ENCODE results near the gene TPX2.

GRCh38 chr20:31700747-31701146, 38.3 kb upstream of the TPX2 start:
- TF ChIP-seq, protein P1, sequence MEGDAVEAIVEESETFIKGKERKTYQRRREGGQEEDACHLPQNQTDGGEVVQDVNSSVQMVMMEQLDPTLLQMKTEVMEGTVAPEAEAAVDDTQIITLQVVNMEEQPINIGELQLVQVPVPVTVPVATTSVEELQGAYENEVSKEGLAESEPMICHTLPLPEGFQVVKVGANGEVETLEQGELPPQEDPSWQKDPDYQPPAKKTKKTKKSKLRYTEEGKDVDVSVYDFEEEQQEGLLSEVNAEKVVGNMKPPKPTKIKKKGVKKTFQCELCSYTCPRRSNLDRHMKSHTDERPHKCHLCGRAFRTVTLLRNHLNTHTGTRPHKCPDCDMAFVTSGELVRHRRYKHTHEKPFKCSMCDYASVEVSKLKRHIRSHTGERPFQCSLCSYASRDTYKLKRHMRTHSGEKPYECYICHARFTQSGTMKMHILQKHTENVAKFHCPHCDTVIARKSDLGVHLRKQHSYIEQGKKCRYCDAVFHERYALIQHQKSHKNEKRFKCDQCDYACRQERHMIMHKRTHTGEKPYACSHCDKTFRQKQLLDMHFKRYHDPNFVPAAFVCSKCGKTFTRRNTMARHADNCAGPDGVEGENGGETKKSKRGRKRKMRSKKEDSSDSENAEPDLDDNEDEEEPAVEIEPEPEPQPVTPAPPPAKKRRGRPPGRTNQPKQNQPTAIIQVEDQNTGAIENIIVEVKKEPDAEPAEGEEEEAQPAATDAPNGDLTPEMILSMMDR (IDR thresholded peaks at IDR 0.05), result no peak
- TF ChIP-seq EP300 (IDR thresholded peaks at IDR 0.05; ENCODE audit: borderline replicate concordance in 1 of 2, low read depth in 1 of 2, low read length in 1 of 2) (no peak), SIN3A (IDR thresholded peaks at IDR 0.05; ENCODE audit: borderline replicate concordance, low read depth, low read length) (no peak), EZH2phosphoT487 (IDR thresholded peaks at IDR 0.05; ENCODE audit: borderline replicate concordance, low read depth) (no peak), TAF1 (IDR thresholded peaks at IDR 0.05; ENCODE audit: borderline replicate concordance, low read depth, low read length) (no peak), POLR2AphosphoS5 (IDR thresholded peaks at IDR 0.05; ENCODE audit: low read depth, low read length) (no peak), TCF12 (IDR thresholded peaks at IDR 0.05) (no peak)
